ENCODE data around the gene VEPH1. TPM values are rescaled to one million over a fixed set of nuclear protein-coding genes. Genes with fewer than 3 reads are reported as not detected.
"Not testable (repeated sequence)": the region's sequence is repeated elsewhere in the genome, so short reads cannot be mapped to it uniquely, and the experiment has no call there.

The VEPH1 gene
- total RNA-seq, 2 donors from 2014 or later = 0.42 to 0.56 TPM

DNA sequence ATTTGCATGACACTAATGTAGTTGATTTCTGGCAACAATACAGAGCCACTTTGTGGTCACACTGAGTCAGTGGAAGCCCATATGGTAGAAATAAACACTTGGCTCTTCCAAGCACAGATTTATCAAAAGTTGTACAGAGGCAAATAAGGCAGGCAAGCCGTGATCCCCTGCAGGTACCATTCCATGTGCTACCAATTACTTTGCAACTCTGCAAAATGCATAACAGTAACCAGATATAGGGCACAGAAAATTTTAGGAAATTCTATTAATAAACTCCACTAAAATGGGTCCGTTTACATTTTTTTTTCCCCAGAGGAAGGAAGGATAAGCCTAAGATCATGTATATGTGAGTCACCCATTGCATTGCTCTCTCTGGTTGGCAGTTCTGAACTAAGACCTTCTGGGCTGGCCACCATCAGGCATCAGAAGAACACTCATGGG lies 169.6 kb downstream of the VEPH1 start:
- DNase-seq = no peak
- no peak for ATAC-seq
- intact Hi-C loops (cut with DNase I) = no loop called here

DNA sequence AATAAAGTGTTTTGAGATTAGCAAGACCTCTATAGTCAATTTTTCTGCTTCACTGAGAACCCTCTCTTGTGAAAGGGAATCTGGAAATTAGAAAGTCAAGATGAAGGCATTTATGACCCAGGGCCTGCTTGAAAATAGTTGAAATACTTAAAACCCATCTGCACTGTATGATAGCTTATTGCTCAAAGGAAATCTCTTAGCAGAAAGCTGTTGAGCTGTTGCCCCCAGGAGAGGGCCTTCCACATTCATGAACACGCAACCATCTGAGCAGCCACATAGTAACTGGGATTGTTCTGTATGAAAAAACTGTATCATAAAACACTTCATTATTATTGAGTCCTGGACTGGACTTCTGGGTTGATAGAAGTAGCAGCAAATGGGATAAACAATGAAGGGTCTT lies 173.0 kb downstream of the VEPH1 start:
- intact Hi-C loops (cut with DNase I) = no loop called here
- ATAC-seq (no peak), DNase-seq (no peak)

DNA sequence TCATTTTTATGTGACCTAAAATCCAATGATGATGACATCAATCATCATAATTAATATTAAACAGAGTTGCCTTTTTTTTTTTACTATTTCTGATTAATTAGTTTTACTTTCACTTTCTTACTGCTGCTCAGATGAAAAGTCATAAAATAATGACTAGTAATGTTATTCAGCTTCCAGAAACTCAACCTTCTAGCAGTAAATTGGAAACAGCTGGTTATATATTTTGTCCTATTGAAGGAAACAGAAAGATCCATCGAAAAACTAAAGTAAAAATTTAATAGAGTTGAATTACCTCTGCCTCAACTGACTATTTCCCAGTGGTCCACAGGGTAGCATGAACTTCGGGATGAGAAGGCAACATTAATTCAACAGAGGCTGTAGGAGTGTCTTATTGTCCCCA lies 173.7 kb downstream of the VEPH1 start:
- DNase-seq = no peak
- intact Hi-C loops (cut with DNase I) = no loop called here
- ATAC-seq = no peak

DNA sequence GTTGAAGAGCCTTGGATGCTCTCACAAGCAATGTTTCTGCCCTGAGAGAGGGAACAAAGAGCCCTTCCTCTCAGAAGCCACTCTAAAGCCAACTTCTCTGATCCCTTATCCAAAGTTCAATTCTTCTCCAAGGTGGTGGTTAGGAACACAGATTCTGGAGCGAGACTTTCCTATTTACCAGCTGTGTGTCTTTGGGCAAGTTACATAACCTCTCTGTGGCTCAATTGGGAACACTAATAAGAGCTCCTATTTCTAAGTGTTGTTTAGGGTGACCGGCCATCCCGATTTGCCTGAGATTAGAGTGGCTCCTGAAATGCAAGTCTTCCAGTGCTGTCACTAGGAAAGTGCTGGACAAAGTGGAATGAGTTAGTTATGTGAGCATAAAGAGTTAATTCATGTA lies 175.4 kb downstream of the VEPH1 start:
- ATAC-seq = no peak
- intact Hi-C loops (cut with DNase I) = no loop called here
- no peak for DNase-seq

DNA sequence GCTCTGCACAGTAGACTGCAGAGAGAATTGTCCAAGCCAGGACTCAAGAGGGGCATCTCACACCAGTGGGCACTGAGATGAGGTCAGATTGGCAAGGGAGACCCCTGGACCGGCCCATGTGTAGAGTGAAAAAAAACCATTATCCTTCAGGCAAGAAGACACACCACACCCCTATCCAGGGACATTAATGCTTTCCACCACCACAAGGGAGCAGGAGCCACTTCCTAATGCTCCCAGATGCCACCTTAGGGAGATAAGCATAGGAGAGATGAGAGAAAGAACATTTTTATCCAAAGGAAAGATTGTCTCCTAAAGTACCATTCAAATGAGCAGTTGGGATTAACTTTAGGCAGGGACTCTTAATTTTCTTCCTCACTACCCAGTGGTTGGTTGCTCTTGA lies 176.2 kb downstream of the VEPH1 start:
- intact Hi-C loops (cut with DNase I) = no loop called here
- no peak for DNase-seq
- ATAC-seq = no peak

DNA sequence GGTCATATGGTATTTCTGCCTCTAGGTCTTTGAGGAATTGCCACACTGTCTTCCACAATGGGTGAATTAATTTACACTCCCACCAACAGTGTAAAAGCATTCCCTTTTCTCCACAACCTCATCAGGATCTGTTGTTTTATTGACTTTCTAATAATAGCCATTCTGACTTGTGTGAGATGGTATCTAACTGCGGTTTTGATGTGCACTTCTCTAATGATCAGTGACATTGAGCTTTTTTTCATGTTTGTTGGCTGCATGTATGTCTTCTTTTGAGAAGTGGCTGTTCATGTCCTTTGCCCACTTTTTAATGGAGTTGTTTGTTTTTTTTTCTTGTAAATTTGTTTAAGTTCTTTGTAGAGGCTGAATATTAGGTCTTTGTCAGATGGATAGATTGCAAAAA lies 178.3 kb downstream of the VEPH1 start:
- ATAC-seq; DNase-seq; intact Hi-C loops (cut with DNase I): not testable (repeated sequence)

DNA sequence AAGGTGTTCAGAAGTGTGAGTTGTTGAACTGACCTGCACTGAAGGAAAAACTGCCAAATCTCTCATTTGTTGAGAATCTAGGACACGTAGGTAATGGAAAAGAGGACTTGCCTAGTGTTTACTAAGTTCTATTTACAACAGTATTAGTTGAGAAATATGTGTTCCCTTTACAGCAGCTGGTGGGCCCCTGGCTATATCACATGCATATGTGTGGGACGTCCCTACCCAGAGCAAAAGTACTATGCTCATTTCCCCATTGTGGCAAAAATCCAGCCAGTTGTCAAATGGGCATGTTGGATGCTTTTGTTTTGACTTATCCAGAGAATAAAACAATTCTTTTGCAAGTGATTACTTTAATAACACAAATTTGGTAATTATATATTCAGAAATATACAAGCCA lies 179.9 kb downstream of the VEPH1 start:
- ATAC-seq (no peak), DNase-seq (no peak)
- intact Hi-C loops (cut with DNase I) = no loop called here

DNA sequence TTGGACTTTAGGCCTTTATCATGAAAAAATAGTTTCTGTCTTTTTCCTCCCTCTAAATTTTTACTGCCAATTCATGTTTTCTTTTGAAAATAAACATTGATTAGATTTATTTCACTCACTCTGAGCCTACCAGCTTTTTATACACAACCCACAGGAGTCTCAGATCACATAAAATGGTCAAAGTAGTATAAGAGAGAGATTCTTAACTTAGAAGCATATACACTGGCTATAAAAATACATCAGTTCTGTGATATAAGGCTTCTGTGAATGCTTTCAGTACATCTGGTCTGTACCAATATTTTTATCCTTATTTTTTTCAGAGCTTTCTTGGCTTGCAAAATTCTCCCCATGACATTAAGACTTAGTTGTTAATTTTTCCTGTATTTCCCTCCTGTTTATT lies 183.5 kb downstream of the VEPH1 start:
- no peak for ATAC-seq
- intact Hi-C loops (cut with DNase I) = no loop called here
- no peak for DNase-seq

DNA sequence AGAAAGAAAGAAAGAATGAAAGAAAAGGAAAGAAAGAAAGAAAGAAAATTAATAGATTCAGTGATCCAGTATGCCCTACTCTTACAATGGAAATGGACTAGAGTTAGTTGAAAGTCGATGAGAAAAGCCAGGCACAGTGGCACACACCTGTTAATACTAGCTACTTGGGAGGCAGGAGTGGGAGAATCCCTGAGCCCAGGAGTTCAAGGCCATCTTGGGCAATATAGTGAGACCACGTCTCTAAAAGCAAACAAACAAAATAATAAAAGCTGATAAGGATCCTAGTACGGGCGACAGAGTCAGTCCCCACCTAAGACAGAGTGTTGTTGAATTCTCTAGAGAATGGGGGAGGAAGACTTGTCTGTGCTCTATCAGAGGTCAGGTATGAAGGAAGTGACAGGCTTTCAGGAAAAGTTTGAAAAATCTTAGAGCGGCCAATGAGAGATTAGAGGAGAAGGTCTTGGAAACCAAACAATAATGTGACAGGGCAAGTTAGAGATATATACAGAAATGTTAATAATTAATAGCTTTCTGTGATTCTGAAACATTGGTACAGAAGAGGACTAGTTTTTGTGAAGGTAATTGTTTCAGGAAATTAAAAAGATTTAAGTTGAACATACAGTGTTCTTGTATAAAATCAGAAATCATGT lies 184.5 kb downstream of the VEPH1 start:
- no peak for ATAC-seq
- DNase-seq = no peak
- intact Hi-C loops (cut with DNase I) = no loop called here

DNA sequence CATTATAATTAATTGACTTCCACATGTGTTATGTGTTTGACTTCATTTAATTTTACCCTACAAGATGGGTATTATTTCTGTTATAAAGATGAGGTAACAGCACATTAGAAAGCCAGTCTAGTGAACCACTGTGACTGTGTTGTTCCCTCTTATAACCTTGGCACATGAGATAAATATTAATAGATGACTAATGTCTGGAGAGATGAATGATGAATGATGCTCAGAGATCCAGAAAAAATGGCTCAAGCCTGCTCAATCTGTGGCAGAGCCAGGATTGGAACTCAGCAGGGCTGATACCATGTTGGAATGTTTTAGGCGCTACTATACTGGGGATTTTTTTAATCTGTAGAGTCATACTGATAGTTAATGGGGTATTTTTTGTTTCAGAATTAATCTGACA lies 185.3 kb downstream of the VEPH1 start:
- ATAC-seq (peak in 1 of 2 donors; percentile 49), DNase-seq (no peak)
- intact Hi-C loops (cut with DNase I) = no loop called here

DNA sequence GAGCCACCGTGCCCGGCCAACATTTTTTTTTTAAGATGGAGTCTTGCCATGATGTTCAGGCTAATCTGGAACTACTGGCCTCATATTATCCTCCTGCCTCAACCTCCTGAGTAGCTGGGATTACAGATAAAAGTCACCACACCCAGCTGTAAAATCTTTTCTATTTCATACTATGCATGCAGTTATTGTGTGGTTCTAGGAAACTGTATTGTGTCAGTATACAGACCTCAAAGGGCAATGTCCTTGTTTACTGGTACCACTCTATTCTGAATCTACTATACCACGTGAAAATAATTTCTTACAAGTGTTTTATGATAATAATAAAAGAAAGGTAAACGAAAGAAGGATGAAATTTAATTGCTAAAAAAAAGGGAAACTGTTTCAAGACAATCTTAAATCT lies 190.0 kb downstream of the VEPH1 start:
- ATAC-seq = no peak
- no peak for DNase-seq
- intact Hi-C loops (cut with DNase I) = no loop called here

DNA sequence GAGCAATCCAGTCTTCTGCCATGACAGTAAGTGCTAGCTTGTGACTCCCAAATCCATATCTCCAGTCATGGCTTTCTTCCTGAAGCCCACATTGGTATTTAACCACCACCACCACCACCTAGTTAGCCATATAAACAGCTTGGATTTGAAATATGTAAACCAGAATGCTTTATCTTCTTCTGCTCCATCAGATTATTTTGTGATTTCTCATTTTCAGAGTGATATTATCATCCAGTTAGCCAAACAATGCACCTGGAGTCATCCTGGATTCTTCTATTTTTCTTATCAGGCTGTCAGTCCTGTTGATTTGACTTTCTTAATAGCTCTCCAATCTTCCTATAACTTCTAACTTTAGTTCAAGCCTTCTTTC lies 190.9 kb downstream of the VEPH1 start:
- intact Hi-C loops (cut with DNase I) = no loop called here
- DNase-seq (no peak), ATAC-seq (no peak)

DNA sequence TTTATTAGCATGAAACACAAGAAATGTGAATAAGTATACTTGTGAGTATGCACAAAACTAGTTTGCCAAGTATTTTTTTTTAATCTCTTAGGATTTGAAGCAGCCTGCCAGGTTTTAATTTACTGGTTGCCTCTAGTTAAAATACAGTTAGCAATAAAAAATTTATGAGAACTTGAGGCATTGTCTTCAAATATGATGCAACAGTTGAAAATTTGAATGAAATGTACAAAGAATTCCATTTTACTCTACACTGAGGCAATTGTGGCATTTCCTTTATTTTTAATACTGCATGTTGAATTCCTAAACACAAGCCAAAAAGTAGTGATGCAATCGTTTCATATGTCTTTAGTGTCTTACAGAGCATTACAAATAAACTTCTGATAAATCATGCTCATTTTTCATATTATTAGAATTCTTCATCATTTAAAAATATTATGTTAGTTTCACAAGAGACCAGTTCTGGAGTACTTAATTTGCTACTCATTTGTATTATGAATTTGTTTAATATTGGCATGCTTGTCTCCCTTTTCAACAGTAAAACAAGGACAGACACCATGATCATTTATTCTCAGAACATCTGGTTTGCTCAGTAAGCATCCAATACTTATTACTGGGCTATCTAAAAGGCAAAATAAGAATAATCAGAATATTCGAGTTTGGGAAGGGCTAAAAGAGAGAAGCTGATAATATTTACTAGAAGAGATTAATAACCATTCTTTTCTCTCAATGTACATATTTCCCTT lies 191.4 kb downstream of the VEPH1 start:
- intact Hi-C loops (cut with DNase I) = no loop called here
- ATAC-seq (peak in 1 of 2 donors; percentile 63), DNase-seq (no peak)

DNA sequence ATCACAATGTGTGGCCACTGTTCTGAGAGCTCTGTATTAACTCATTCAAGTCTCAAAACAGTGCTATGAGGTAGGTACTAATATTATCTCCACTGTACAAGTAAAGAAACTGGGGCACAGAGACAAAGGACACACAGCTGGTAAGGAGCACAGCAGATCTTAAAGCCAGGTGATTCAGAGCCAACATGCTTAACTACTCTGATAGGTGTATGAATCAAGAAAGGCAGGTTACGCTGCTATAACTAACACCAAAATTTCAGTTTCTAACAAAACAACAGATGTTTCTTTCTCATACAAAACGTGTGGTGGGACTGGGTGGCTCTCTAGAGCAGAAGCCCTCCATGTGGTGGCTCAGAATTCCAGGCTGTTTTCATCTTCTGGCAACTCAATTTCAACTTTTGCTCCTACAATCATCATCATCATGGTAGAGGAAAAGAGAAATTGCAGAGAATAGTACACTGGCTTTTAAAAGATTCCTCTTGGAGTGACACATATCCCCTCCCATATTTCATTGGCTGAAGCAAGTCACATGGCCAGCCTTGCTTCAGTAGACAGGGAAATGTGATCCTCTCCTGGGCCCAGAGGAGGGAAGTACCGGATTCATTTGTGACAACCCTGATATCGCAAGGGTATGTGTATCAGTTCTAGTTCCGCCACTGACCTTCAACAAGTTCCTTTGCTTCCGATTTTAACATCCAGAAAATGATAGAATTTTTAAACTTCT lies 192.7 kb downstream of the VEPH1 start:
- DNase-seq = no peak
- ATAC-seq = no peak
- intact Hi-C loops (cut with DNase I) = no loop called here

DNA sequence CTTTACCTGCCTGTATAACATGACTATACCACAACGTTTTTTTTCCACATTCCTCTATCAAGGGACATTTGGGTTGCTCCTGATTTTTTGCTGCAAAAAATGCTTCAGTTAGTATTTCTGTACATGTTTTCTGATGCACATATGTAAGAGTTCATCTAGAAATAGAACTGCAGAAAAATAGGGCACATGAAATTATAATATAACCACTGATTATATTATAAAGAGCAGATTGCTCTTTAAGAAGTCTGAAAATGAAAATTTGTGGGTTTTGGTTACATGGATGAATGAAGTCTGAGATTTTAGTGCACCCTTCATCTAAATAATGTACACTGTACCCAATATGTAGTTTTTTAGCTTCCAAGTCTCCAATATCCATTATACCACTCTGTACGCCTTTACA lies 196.7 kb downstream of the VEPH1 start:
- intact Hi-C loops (cut with DNase I) = no loop called here
- no peak for ATAC-seq

DNA sequence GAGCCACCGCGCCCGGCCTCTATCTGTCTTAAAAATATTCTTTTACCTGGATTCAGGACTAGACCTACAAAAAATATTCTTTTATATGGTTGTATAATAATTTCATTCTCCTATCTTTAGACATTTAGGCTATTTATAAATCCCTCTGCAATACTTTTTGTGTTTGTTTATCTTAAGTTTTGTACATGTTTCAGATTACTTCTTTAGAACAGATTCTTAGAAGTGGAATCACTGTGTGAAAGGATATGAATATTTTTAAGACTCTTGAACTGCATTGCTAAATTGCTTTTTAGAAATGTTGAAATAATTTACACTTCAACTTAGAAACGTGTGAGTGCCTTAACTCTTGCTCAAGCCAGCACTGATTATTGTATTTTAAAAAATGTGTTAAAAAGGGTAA lies 197.8 kb downstream of the VEPH1 start:
- intact Hi-C loops (cut with DNase I) = no loop called here
- DNase-seq (no peak), ATAC-seq (no peak)

More for the DNA sequence above, 196.7 kb downstream of the VEPH1 start:
- no peak for DNase-seq

DNA sequence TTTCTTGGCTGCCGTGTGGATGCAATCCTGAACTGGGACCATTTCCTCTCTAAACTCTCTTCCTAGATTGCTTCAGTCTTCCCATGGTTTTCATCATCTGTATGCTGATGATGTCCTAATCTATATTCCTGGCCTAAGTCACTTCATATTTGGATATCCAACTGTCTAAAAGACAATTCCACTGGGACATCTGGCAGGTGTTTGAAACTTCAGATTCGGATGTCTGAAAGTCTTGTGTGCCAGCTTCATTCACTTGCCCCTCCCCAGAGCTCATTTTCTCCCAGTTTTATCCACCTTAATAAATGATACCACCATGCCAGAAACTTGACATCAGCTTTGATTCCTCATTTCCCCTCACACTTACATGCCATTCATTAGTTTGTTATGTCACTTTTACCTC lies 201.5 kb downstream of the VEPH1 start:
- intact Hi-C loops (cut with DNase I) = no loop called here
- no peak for ATAC-seq
- DNase-seq = no peak

DNA sequence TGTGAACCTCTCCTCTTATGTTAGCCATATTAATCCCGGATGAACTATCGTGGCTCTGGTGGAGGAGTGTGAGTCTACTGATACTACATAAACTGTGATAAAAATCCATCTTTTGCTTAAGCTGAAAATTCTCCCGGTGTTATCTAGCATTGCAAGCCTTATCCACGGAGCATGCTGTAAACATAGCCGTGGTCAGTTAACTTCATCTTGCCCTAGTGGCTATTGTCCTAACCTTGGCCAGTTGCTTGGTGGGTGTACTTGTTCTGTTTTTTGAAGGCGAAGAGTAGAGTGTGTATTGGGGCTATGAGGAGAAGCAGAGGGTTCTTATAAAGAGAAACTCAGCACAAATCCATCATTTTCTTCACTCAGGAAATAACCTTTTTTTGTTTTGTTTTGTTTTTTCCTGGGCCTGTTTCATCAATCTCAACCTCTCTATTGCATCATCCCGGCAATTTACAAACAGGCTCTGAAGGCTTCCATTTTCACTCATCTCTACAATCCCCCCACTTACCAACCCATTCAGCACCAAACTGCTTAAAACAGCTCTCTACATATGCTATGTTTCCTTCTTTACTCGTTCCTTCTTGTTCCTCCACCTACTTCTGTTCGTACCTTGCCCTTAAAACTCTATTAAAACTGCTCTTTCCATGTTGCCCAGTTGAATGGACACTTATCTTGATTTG lies 202.1 kb downstream of the VEPH1 start:
- DNase-seq (no peak), ATAC-seq (no peak)
- intact Hi-C loops (cut with DNase I) = no loop called here

DNA sequence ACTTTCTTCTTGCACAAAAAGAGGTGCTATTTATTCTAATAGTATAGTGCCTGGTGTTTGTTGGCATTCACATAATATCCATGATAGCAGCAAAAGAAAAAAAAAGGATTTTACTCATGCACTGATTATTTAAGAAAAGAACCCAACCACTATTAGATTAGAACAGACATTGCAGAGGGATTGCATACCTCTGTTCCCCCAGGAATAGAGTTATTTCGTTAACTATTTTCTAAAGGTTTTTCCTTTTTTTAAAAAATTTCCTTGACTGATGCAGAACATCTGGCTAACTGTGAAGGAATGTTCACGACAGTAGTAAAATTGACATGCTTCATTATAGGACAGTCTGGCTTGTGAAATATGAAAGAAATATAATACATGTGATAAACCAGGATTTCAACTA lies 203.1 kb downstream of the VEPH1 start:
- no peak for ATAC-seq
- intact Hi-C loops (cut with DNase I) = no loop called here

DNA sequence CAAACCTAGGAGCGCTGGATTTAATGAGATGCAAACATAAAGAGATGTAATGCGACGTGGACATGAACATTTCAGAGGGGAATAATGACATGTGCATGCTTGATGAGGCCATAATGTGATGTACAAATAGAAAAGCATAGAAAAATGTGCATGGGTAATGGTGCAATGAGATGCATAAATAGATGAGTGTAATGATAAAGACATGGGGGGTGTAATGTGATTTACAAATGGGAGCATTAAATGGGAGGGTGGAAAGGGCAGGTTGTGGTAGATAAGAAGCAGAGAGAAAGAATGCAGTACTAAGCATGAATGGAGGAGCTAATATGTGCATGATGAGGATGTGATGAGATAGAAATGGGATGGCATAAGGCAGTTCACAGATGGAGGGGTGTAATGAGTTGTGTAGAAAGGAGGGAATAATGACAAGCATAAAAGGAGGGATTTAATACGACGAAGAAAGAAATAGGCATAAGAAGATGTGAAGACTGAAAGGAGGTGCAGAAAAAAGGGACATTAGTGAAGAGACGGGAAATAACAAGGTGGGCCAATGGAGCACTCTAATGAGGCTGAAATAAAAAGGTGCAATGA lies 205.8 kb downstream of the VEPH1 start:
- ATAC-seq (no peak), DNase-seq (no peak)
- intact Hi-C loops (cut with DNase I) = no loop called here

More for the DNA sequence above, 203.1 kb downstream of the VEPH1 start:
- no peak for DNase-seq
